Measurements from ENCODE around the gene RNF121.

The RNF121 gene

DNA sequence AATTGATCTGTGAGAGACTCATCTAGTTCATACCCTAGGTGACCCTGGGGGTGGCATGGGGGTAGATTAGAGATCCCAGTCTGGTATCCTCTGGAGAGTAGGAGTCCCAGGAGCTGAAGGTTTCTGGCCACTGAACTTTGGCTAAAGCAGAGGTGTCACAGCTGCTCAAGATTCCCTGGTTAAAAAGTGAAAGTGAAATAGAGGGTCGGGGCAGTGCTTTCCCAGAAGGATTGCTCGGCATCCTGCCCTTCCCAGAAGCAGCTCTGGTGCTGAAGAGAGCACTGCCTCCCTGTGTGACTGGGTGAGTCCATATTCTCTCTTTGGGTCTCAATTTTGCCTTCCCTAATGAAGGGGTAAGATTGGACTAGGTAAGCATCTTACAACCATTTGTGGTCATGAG, 70.5 kb downstream of the RNF121 start:
- H3K36me3 ChIP-seq (ENCODE audit: control insufficient read depth, insufficient read depth, low read length), result peaks cover 57% of the 10 kb centered on the region
- no peaks in the 10 kb centered on the region for H3K9me3 ChIP-seq (ENCODE audit: control insufficient read depth, insufficient read depth, low read depth, low read length)
- H3K9ac ChIP-seq (ENCODE audit: low read length), result no peak overlapping the region
- no peaks in the 10 kb centered on the region; the same call in 1 of the 2 replicates for H3K4me1 ChIP-seq (ENCODE audit: control insufficient read depth, insufficient read depth, low read length)
- H3K27me3 ChIP-seq (ENCODE audit: control insufficient read depth, insufficient read depth, low read length), result no peaks in the 10 kb centered on the region
- no peak overlapping the region for H3K4me3 ChIP-seq (ENCODE audit: low read depth, low read length)
- no peak overlapping the region for H3K27ac ChIP-seq (ENCODE audit: low read depth, low read length)

- H3K36me3 ChIP-seq (ENCODE audit: control insufficient read depth, insufficient read depth, low read length), result peaks cover 58% of the 10 kb centered on the region
- H3K4me3 ChIP-seq (ENCODE audit: low read depth, low read length), result no peak overlapping the region
- H3K27ac ChIP-seq (ENCODE audit: low read depth, low read length), result no peak overlapping the region
- H3K9me3 ChIP-seq (ENCODE audit: control insufficient read depth, insufficient read depth, low read depth, low read length), result no peaks in the 10 kb centered on the region
- no peak overlapping the region for H3K9ac ChIP-seq (ENCODE audit: low read length)
- H3K27me3 ChIP-seq (ENCODE audit: control insufficient read depth, insufficient read depth, low read length), result no peaks in the 10 kb centered on the region
- H3K4me1 ChIP-seq (ENCODE audit: control insufficient read depth, insufficient read depth, low read length), result no peaks in the 10 kb centered on the region; the same call in 1 of the 2 replicates
Observed at GRCh38 chr11:71999798-72000197, 71.0 kb downstream of the RNF121 start.

- Histone ChIP-seq H3K4me1 (ENCODE audit: control insufficient read depth, insufficient read depth, low read length) (no peaks in the 10 kb centered on the region), H3K27me3 (ENCODE audit: control insufficient read depth, insufficient read depth, low read length) (no peaks in the 10 kb centered on the region), H3K9ac (ENCODE audit: low read length) (no peak overlapping the region), H3K27ac (ENCODE audit: low read depth, low read length) (no peak overlapping the region), H3K9me3 (ENCODE audit: control insufficient read depth, insufficient read depth, low read depth, low read length) (no peaks in the 10 kb centered on the region), H3K36me3 (ENCODE audit: control insufficient read depth, insufficient read depth, low read length) (peaks cover 61% of the 10 kb centered on the region), H3K4me3 (ENCODE audit: low read depth, low read length) (no peak overlapping the region)
Observed at GRCh38 chr11:72000202-72000867, 71.5 kb downstream of the RNF121 start.

DNA sequence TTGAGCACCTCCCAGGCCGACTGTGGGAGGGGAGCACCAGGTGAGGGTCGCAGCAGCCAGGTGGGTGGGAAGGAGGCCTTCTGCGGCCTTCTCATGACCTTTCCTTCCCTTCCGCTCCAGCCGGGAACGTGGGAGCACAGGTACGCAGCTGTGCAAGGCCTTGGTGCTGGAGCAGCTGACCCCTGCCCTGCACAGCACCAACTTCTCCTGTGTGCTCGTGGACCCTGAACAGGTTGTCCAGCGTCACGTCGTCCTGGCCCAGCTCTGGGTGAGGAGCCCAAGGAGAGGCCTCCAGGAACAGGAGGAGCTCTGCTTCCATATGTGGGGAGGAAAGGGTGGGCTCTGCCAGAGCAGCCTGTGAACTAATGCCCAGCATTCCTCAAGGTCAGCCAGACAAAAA, 72.4 kb downstream of the RNF121 start:
- Histone ChIP-seq H3K4me3 (ENCODE audit: low read depth, low read length) (no peak overlapping the region), H3K36me3 (ENCODE audit: control insufficient read depth, insufficient read depth, low read length) (peaks cover 70% of the 10 kb centered on the region), H3K4me1 (ENCODE audit: control insufficient read depth, insufficient read depth, low read length) (no peaks in the 10 kb centered on the region), H3K9ac (ENCODE audit: low read length) (peak overlapping the region; percentile 21), H3K27me3 (ENCODE audit: control insufficient read depth, insufficient read depth, low read length) (no peaks in the 10 kb centered on the region), H3K27ac (ENCODE audit: low read depth, low read length) (no peak overlapping the region), H3K9me3 (ENCODE audit: control insufficient read depth, insufficient read depth, low read depth, low read length) (no peaks in the 10 kb centered on the region)

- H3K9ac ChIP-seq (ENCODE audit: low read length), result peak overlapping the region; percentile 21
- peaks cover 78% of the 10 kb centered on the region for H3K36me3 ChIP-seq (ENCODE audit: control insufficient read depth, insufficient read depth, low read length)
- H3K9me3 ChIP-seq (ENCODE audit: control insufficient read depth, insufficient read depth, low read depth, low read length), result no peaks in the 10 kb centered on the region
- no peak overlapping the region for H3K4me3 ChIP-seq (ENCODE audit: low read depth, low read length)
- no peaks in the 10 kb centered on the region for H3K4me1 ChIP-seq (ENCODE audit: control insufficient read depth, insufficient read depth, low read length)
- no peaks in the 10 kb centered on the region for H3K27me3 ChIP-seq (ENCODE audit: control insufficient read depth, insufficient read depth, low read length)
- no peak overlapping the region for H3K27ac ChIP-seq (ENCODE audit: low read depth, low read length)
Observed at GRCh38 chr11:72001834-72002591, 73.2 kb downstream of the RNF121 start.

- H3K4me3 ChIP-seq (ENCODE audit: low read depth, low read length), result no peak overlapping the region
- no peak overlapping the region for H3K27ac ChIP-seq (ENCODE audit: low read depth, low read length)
- H3K9me3 ChIP-seq (ENCODE audit: control insufficient read depth, insufficient read depth, low read depth, low read length), result no peaks in the 10 kb centered on the region
- H3K27me3 ChIP-seq (ENCODE audit: control insufficient read depth, insufficient read depth, low read length), result no peaks in the 10 kb centered on the region
- H3K4me1 ChIP-seq (ENCODE audit: control insufficient read depth, insufficient read depth, low read length), result no peaks in the 10 kb centered on the region
- peaks cover 89% of the 10 kb centered on the region for H3K36me3 ChIP-seq (ENCODE audit: control insufficient read depth, insufficient read depth, low read length)
- no peak overlapping the region for H3K9ac ChIP-seq (ENCODE audit: low read length)
Observed at GRCh38 chr11:72002841-72003775, 74.3 kb downstream of the RNF121 start.

- H3K27ac ChIP-seq (ENCODE audit: low read depth, low read length), result no peak overlapping the region
- H3K9ac ChIP-seq (ENCODE audit: low read length), result no peak overlapping the region
- H3K4me1 ChIP-seq (ENCODE audit: control insufficient read depth, insufficient read depth, low read length), result no peaks in the 10 kb centered on the region
- H3K9me3 ChIP-seq (ENCODE audit: control insufficient read depth, insufficient read depth, low read depth, low read length), result no peaks in the 10 kb centered on the region
- H3K27me3 ChIP-seq (ENCODE audit: control insufficient read depth, insufficient read depth, low read length), result no peaks in the 10 kb centered on the region
- no peak overlapping the region for H3K4me3 ChIP-seq (ENCODE audit: low read depth, low read length)
- H3K36me3 ChIP-seq (ENCODE audit: control insufficient read depth, insufficient read depth, low read length), result peaks cover 90% of the 10 kb centered on the region
Observed at GRCh38 chr11:72003776-72004171, 74.9 kb downstream of the RNF121 start.

GRCh38 chr11:72004515-72005346, 75.9 kb downstream of the RNF121 start:
- no peaks in the 10 kb centered on the region for H3K4me1 ChIP-seq (ENCODE audit: control insufficient read depth, insufficient read depth, low read length)
- H3K9me3 ChIP-seq (ENCODE audit: control insufficient read depth, insufficient read depth, low read depth, low read length), result no peaks in the 10 kb centered on the region
- H3K9ac ChIP-seq (ENCODE audit: low read length), result no peak overlapping the region
- H3K4me3 ChIP-seq (ENCODE audit: low read depth, low read length), result no peak overlapping the region
- H3K36me3 ChIP-seq (ENCODE audit: control insufficient read depth, insufficient read depth, low read length), result peaks cover 95% of the 10 kb centered on the region
- no peaks in the 10 kb centered on the region for H3K27me3 ChIP-seq (ENCODE audit: control insufficient read depth, insufficient read depth, low read length)
- H3K27ac ChIP-seq (ENCODE audit: low read depth, low read length), result no peak overlapping the region

DNA sequence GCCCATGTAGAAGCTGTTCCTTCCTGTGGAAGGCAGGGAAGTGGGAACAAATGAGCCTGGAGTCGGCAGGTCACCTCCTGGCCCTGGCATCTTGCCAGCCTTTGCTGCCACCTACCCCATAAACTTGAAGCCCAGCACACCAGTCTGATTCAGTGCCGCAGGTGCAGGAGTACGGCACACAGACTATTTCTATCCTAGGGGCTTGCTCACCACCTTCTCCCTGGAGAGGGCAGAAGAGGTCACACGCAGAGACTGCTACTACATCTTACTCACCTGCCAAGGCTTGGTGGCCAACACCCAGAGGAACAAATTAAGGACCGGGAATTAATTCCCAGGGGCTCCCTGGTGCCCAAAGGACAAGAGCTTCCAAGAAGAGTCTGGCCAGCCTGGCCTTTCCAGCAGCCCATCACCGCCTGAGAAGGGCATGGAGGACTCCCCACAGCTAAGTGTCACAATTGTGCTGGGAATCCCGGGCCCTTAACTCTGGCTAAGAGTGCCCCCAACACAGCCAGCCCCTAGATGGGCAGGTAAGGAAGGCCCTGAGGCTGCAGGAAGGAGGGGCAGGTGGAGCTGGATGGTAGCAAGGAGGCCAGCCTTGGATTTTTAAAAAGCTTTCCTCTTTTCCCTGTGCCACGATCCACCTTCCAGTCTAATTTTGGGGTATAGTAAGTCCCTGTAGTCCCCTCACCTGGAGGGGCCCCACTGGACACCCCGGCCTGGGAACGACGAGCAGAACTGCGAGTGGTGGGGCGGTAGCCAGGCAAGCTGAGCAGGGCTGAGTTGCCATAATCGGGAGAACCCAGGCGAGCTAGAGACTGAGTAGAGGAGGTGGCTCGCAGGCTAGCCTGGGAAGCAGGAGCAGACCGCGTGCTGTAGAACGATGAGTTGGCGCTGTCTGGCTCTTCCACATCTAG, 76.8 kb downstream of the RNF121 start:
- Histone ChIP-seq H3K4me1 (ENCODE audit: control insufficient read depth, insufficient read depth, low read length) (no peaks in the 10 kb centered on the region), H3K4me3 (ENCODE audit: low read depth, low read length) (no peak overlapping the region), H3K27me3 (ENCODE audit: control insufficient read depth, insufficient read depth, low read length) (no peaks in the 10 kb centered on the region), H3K9me3 (ENCODE audit: control insufficient read depth, insufficient read depth, low read depth, low read length) (no peaks in the 10 kb centered on the region), H3K27ac (ENCODE audit: low read depth, low read length) (no peak overlapping the region), H3K36me3 (ENCODE audit: control insufficient read depth, insufficient read depth, low read length) (peaks cover 96% of the 10 kb centered on the region), H3K9ac (ENCODE audit: low read length) (no peak overlapping the region)
